ENCODE data around the gene ZNF335. TPM values are rescaled to one million over a fixed set of nuclear protein-coding genes. Genes with fewer than 3 reads are reported as not detected.

ZNF335 gene
- polyA plus RNA-seq, 2 donors, result 10.7 to 18.0 TPM

- Histone ChIP-seq H3K36me3 (ENCODE audit: control insufficient read depth in 2 of 2, insufficient read depth in 2 of 2, low read length in 1 of 2) (no peaks in the 10 kb centered on the region), H3K9me3 (ENCODE audit: control insufficient read depth in 2 of 2, insufficient read depth in 1 of 2, low read depth in 1 of 2, low read length in 1 of 2) (no peaks in the 10 kb centered on the region), H3K27ac (ENCODE audit: low read depth in 2 of 2, low read length in 1 of 2) (no peak overlapping the region), H3K27me3 (ENCODE audit: control insufficient read depth in 1 of 2, insufficient read depth in 2 of 2, low read length in 2 of 2) (no peaks in the 10 kb centered on the region), H3K4me3 (ENCODE audit: low read depth in 1 of 2, low read length in 2 of 2) (no peak overlapping the region), H3K4me1 (ENCODE audit: control insufficient read depth in 2 of 2, insufficient read depth in 2 of 2, low read length in 1 of 2) (no peaks in the 10 kb centered on the region)
- 83 to 91% methylated on average over 6 of the region's 6 CpGs for WGBS, 2 donors
These were observed 4.1 kb upstream of the ZNF335 start for GRCh38 chr20:45976086-45976485.

DNA sequence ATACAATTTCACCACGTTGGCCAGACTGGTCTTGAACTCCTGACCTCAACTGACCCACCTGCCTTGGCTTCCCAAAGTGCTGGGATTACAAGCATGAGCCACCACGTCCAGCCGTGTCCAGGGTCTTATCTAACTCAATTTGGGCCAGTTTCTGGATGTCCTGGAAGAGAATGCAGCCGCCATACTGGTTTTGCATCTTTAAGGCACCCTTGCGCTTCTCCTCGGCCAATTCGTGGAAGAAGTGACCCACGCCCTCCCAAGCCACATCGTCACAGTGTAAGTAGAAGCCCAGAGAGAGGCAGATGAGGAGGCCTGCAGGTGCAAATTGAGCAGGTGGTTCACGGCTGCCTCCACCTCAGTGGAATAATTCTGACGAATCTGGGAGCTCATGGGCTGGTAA lies 3.7 kb upstream of the ZNF335 start:
- Histone ChIP-seq H3K4me1 (ENCODE audit: control insufficient read depth in 2 of 2, insufficient read depth in 2 of 2, low read length in 1 of 2) (no peaks in the 10 kb centered on the region), H3K27me3 (ENCODE audit: control insufficient read depth in 1 of 2, insufficient read depth in 2 of 2, low read length in 2 of 2) (no peaks in the 10 kb centered on the region), H3K4me3 (ENCODE audit: low read depth in 1 of 2, low read length in 2 of 2) (no peak overlapping the region), H3K36me3 (ENCODE audit: control insufficient read depth in 2 of 2, insufficient read depth in 2 of 2, low read length in 1 of 2) (no peaks in the 10 kb centered on the region), H3K9me3 (ENCODE audit: control insufficient read depth in 2 of 2, insufficient read depth in 1 of 2, low read depth in 1 of 2, low read length in 1 of 2) (no peaks in the 10 kb centered on the region), H3K27ac (ENCODE audit: low read depth in 2 of 2, low read length in 1 of 2) (no peak overlapping the region)
- 86 to 90% methylated on average over 11 of the region's 11 CpGs for WGBS, 2 donors

- H3K27ac ChIP-seq (ENCODE audit: low read depth in 2 of 2, low read length in 1 of 2), result no peak overlapping the region
- H3K36me3 ChIP-seq (ENCODE audit: control insufficient read depth in 2 of 2, insufficient read depth in 2 of 2, low read length in 1 of 2), result no peaks in the 10 kb centered on the region
- H3K27me3 ChIP-seq (ENCODE audit: control insufficient read depth in 1 of 2, insufficient read depth in 2 of 2, low read length in 2 of 2), result no peaks in the 10 kb centered on the region
- whole genome bisulfite sequencing, 2 donors, result 67 to 68% methylated on average over 7 of the region's 7 CpGs
- peaks cover under 1 to 1% of the 10 kb centered on the region in 2 donors for H3K4me1 ChIP-seq (ENCODE audit: control insufficient read depth in 2 of 2, insufficient read depth in 2 of 2, low read length in 1 of 2)
- H3K4me3 ChIP-seq (ENCODE audit: low read depth in 1 of 2, low read length in 2 of 2), result no peak overlapping the region
- H3K9me3 ChIP-seq (ENCODE audit: control insufficient read depth in 2 of 2, insufficient read depth in 1 of 2, low read depth in 1 of 2, low read length in 1 of 2), result no peaks in the 10 kb centered on the region
These were observed 3.0 kb upstream of the ZNF335 start for GRCh38 chr20:45974896-45975565.

- no peaks in the 10 kb centered on the region for H3K9me3 ChIP-seq (ENCODE audit: control insufficient read depth in 2 of 2, insufficient read depth in 1 of 2, low read depth in 1 of 2, low read length in 1 of 2)
- H3K27ac ChIP-seq (ENCODE audit: low read depth in 2 of 2, low read length in 1 of 2), result peak overlapping the region; percentile 91 to 100
- peak overlapping the region; percentile 62 to 84 for H3K4me3 ChIP-seq (ENCODE audit: low read depth in 1 of 2, low read length in 2 of 2)
- H3K4me1 ChIP-seq (ENCODE audit: control insufficient read depth in 2 of 2, insufficient read depth in 2 of 2, low read length in 1 of 2), result peaks cover 3 to 7% of the 10 kb centered on the region in 2 donors
- WGBS, 2 donors, result 32 to 37% methylated on average over 29 of the region's 29 CpGs
- H3K27me3 ChIP-seq (ENCODE audit: control insufficient read depth in 1 of 2, insufficient read depth in 2 of 2, low read length in 2 of 2), result no peaks in the 10 kb centered on the region
- peaks cover 1 to 18% of the 10 kb centered on the region in 2 donors for H3K36me3 ChIP-seq (ENCODE audit: control insufficient read depth in 2 of 2, insufficient read depth in 2 of 2, low read length in 1 of 2)
These were observed 639 bp upstream of the ZNF335 start for GRCh38 chr20:45972500-45973183.

DNA sequence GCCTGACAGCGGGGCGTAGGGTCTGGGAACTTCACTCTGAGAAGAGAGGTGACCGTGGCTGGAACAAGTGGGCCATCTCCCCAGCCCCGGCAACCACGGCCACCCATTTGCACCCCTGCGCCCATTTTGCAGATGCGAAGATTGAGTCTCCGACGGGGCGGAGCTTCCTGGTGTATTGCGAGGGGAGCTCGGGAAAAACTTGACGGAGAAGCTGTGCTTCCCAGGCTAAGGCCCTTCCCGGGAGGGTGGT lies 653 bp downstream of the ZNF335 start:
- 2% methylated on average over 14 of the region's 14 CpGs for WGBS, 2 donors
- H3K36me3 ChIP-seq (ENCODE audit: control insufficient read depth in 2 of 2, insufficient read depth in 2 of 2, low read length in 1 of 2), result peaks cover 8 to 25% of the 10 kb centered on the region in 2 donors
- H3K4me3 ChIP-seq (ENCODE audit: low read depth in 1 of 2, low read length in 2 of 2), result peak overlapping the region; percentile 62 to 84
- H3K27me3 ChIP-seq (ENCODE audit: control insufficient read depth in 1 of 2, insufficient read depth in 2 of 2, low read length in 2 of 2), result no peaks in the 10 kb centered on the region
- peak overlapping the region; percentile 91 to 100 for H3K27ac ChIP-seq (ENCODE audit: low read depth in 2 of 2, low read length in 1 of 2)
- H3K4me1 ChIP-seq (ENCODE audit: control insufficient read depth in 2 of 2, insufficient read depth in 2 of 2, low read length in 1 of 2), result peaks cover 3 to 7% of the 10 kb centered on the region in 2 donors
- H3K9me3 ChIP-seq (ENCODE audit: control insufficient read depth in 2 of 2, insufficient read depth in 1 of 2, low read depth in 1 of 2, low read length in 1 of 2), result no peaks in the 10 kb centered on the region

DNA sequence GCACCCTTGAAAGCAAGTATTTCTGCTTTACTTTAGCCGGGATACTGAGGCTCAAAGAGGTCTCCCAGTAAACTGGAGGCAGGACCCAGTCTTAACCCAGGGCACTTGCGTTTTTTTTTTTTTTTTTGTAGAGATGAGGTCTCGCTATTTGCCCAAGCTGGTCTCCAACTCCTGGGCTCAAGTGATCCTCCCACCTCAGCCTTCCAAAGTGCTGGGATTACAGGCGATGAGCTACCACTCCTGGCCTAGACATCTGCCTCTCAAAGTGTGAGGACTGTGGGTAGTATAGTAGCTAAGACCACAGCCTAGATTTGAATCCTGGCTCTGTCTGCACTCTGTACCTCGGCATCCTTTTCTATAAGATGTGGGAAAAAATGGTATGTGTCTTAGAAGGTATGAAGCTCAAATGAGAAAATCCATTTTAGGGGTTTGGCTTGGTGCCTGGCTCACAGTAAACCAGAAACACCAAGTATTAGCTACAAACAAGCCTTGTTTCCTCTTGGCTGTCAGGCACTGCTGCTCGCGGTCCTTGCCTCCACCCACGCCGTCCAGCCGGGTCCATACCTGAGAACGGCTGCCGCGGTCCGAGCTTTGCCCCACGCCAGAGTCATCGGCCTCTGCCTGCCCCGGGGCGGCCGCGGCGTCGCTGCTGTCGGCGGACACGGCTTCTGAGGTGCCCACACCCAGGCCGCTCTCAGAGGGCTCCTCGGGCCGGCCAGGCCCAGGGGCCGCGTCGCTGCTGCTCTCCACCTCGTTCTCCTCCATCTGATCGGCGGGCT lies 1.2 kb downstream of the ZNF335 start:
- Histone ChIP-seq H3K27ac (ENCODE audit: low read depth in 2 of 2, low read length in 1 of 2) (peak overlapping the region; percentile 91 to 100), H3K27me3 (ENCODE audit: control insufficient read depth in 1 of 2, insufficient read depth in 2 of 2, low read length in 2 of 2) (no peaks in the 10 kb centered on the region), H3K9me3 (ENCODE audit: control insufficient read depth in 2 of 2, insufficient read depth in 1 of 2, low read depth in 1 of 2, low read length in 1 of 2) (no peaks in the 10 kb centered on the region), H3K36me3 (ENCODE audit: control insufficient read depth in 2 of 2, insufficient read depth in 2 of 2, low read length in 1 of 2) (peaks cover 8 to 25% of the 10 kb centered on the region in 2 donors), H3K4me1 (ENCODE audit: control insufficient read depth in 2 of 2, insufficient read depth in 2 of 2, low read length in 1 of 2) (peaks cover 3 to 7% of the 10 kb centered on the region in 2 donors), H3K4me3 (ENCODE audit: low read depth in 1 of 2, low read length in 2 of 2) (peak overlapping the region; percentile 62 to 84)
- WGBS, 2 donors, result 6 to 14% methylated on average over 34 of the region's 34 CpGs

- Histone ChIP-seq H3K4me3 (ENCODE audit: low read depth in 1 of 2, low read length in 2 of 2) (no peak overlapping the region), H3K9me3 (ENCODE audit: control insufficient read depth in 2 of 2, insufficient read depth in 1 of 2, low read depth in 1 of 2, low read length in 1 of 2) (no peaks in the 10 kb centered on the region), H3K27ac (ENCODE audit: low read depth in 2 of 2, low read length in 1 of 2) (peak overlapping the region; percentile 91 to 100), H3K36me3 (ENCODE audit: control insufficient read depth in 2 of 2, insufficient read depth in 2 of 2, low read length in 1 of 2) (peaks cover 13 to 30% of the 10 kb centered on the region in 2 donors), H3K4me1 (ENCODE audit: control insufficient read depth in 2 of 2, insufficient read depth in 2 of 2, low read length in 1 of 2) (peaks cover 3 to 7% of the 10 kb centered on the region in 2 donors), H3K27me3 (ENCODE audit: control insufficient read depth in 1 of 2, insufficient read depth in 2 of 2, low read length in 2 of 2) (no peaks in the 10 kb centered on the region)
- WGBS, 2 donors, result 32 to 46% methylated on average over 6 of the region's 6 CpGs
These were observed 2.0 kb downstream of the ZNF335 start for GRCh38 chr20:45969712-45970634.

GRCh38 chr20:45968801-45969711 lies 2.9 kb downstream of the ZNF335 start:
- H3K9me3 ChIP-seq (ENCODE audit: control insufficient read depth in 2 of 2, insufficient read depth in 1 of 2, low read depth in 1 of 2, low read length in 1 of 2), result no peaks in the 10 kb centered on the region
- H3K4me1 ChIP-seq (ENCODE audit: control insufficient read depth in 2 of 2, insufficient read depth in 2 of 2, low read length in 1 of 2), result peaks cover 3 to 7% of the 10 kb centered on the region in 2 donors
- H3K4me3 ChIP-seq (ENCODE audit: low read depth in 1 of 2, low read length in 2 of 2), result no peak overlapping the region
- H3K36me3 ChIP-seq (ENCODE audit: control insufficient read depth in 2 of 2, insufficient read depth in 2 of 2, low read length in 1 of 2), result peaks cover 14 to 35% of the 10 kb centered on the region in 2 donors
- H3K27me3 ChIP-seq (ENCODE audit: control insufficient read depth in 1 of 2, insufficient read depth in 2 of 2, low read length in 2 of 2), result no peaks in the 10 kb centered on the region
- WGBS, 2 donors, result 81% methylated on average over 14 of the region's 14 CpGs
- no peak overlapping the region for H3K27ac ChIP-seq (ENCODE audit: low read depth in 2 of 2, low read length in 1 of 2)

Data from esophagus (tissue), 2 donors.